Upper lobe of left lung (tissue), 6 donors: ENCODE data around the gene PARG. TPM values are rescaled to one million over a fixed set of nuclear protein-coding genes. Genes with fewer than 3 reads are reported as not detected.

ENCODE experiments used
- ATAC-seq, 2 donors: fragments of 200-7000 bp; cut with Tn5 transposase; one replicate each; pipeline ENCODE4 v1.9.1; 2022; ENCODE audit warnings: mild to moderate bottlenecking in 2 of 2, moderate library complexity in 2 of 2; ENCODE audit not compliant: low FRiP score in 2 of 2
- DNase-seq, 2 donors: peaks; one replicate each; pipeline ENCODE4 v3.0.0-alpha.2; 2019 to 2020
- H3K27ac ChIP-seq, 4 donors: fragments of 200-600 bp; sonication (generic); one replicate each; pipeline ENCODE4 v1.5.1; 2016 to 2019
- H3K27me3 ChIP-seq, 4 donors: fragments of 200-600 bp; sonication (generic); one replicate each; pipeline ENCODE4 v1.5.1; 2017 to 2019
- H3K36me3 ChIP-seq, 4 donors: fragments of 200-600 bp; sonication (generic); one replicate each; pipeline ENCODE4 v1.5.1; 2016 to 2019
- H3K4me1 ChIP-seq, 4 donors: fragments of 200-600 bp; sonication (generic); one replicate each; pipeline ENCODE4 v1.5.1; 2018 to 2019
- H3K4me3 ChIP-seq, 4 donors: fragments of 200-600 bp; sonication (generic); one replicate each; pipeline ENCODE4 v1.5.1; 2017 to 2019; ENCODE audit warnings: mild to moderate bottlenecking in 2 of 4, moderate library complexity in 1 of 4
- H3K9me3 ChIP-seq, 4 donors: fragments of 200-600 bp; sonication (generic); one replicate each; pipeline ENCODE4 v1.5.1; 2018 to 2019
- EP300 ChIP-seq, 4 donors: sonication (generic); formaldehyde crosslinking; IDR thresholded peaks; one replicate each; pipeline ENCODE4 v1.5.1; 2017; ENCODE audit warnings: antibody characterized with exemption in 4 of 4, control low read depth in 2 of 4
- POLR2A ChIP-seq, 4 donors: fragments of 450-650 bp; IDR thresholded peaks; one replicate each; pipeline ENCODE4 v1.5.1; 2016 to 2017; ENCODE audit warnings: antibody characterized with exemption in 4 of 4, mild to moderate bottlenecking in 2 of 4
- POLR2AphosphoS5 ChIP-seq, 2 donors: sonication (generic); formaldehyde crosslinking; IDR thresholded peaks; one replicate each; pipeline ENCODE4 v1.5.1; 2017; ENCODE audit warnings: antibody characterized with exemption in 2 of 2
- WGBS, 2 donors: methylation state at CpG; one replicate each; pipeline ENCODE4 v1.1.5; 2017 to 2018; 5-methylcytosine and 5-hydroxymethylcytosine counted together
- total RNA-seq, 6 donors: library from RNA; depleted of rRNA in 4 of 6; stranded (reverse); fragments of >200 nt in 4 of 6; gene quantifications; one replicate each; pipeline versions ENCODE4 v1.1.0 to v1.2.1, GENCODE V29; 2016 to 2021
- TF ChIP-seq, protein P1 (sequence below), 6 experiments: fragments of 450-650 bp in 4 of 6; fragments of 200-600 bp in 2 of 6; sonication (generic) in 2 of 6; IDR thresholded peaks; one replicate each; pipeline ENCODE4 v1.5.1; 2016 to 2019; ENCODE audit warnings: antibody characterized with exemption in 6 of 6
- donor health status: DM: no; HTN: no; CAD: no; lungs with moderate emphysema.
- donor health status: DM: no; HTN: yes; CAD: no; lungs with severe emphysema.

PARG gene
- total RNA-seq, 6 donors from 2014 or later: 17.3 to 35.6 (median 23.8) TPM

GRCh38 chr10:49819234-49819958 lies 122.4 kb downstream of the PARG start:
- Histone ChIP-seq H3K4me3 (no peak overlapping the region), H3K27me3 (no peaks in the 10 kb centered on the region), H3K4me1 (no peaks in the 10 kb centered on the region), H3K27ac (no peak overlapping the region), H3K36me3 (peaks cover 2 to 46% (median 16%) of the 10 kb centered on the region in 4 donors), H3K9me3 (no peaks in the 10 kb centered on the region)
- TF ChIP-seq POLR2A (IDR thresholded peaks at IDR 0.05): no peak
- 90 to 95% methylated on average over 9 of the region's 9 CpGs for WGBS, 2 donors
- ATAC-seq (no peak), DNase-seq (no peak)

DNA sequence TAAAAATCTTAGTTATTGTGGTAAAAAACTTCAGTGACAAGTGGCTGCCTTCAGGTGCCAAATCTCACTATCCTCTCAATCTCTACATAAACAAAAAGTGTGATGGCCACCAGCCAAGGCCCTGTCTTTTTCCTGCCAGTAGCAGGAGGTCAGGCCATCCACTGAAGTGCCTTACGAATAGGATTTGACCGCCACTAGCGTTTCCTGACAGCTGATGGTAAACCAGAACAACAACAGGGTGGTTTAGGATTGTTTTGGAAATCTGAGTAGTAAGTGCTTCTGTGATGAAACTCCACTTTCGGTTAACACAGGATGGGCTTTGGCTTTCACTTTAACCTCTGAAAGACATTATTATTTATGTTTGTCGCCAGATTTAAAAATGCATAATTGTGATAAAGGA lies 124.0 kb downstream of the PARG start:
- ATAC-seq (no peak), DNase-seq (no peak)
- Histone ChIP-seq H3K27me3 (no peaks in the 10 kb centered on the region), H3K27ac (no peak overlapping the region), H3K9me3 (no peaks in the 10 kb centered on the region), H3K4me3 (no peak overlapping the region), H3K4me1 (no peaks in the 10 kb centered on the region), H3K36me3 (peaks cover 2 to 46% (median 16%) of the 10 kb centered on the region in 4 donors)
- TF ChIP-seq POLR2AphosphoS5 (IDR thresholded peaks at IDR 0.05): peak in 1 of 2 donors; percentile 32
- no peak for TF ChIP-seq POLR2A (IDR thresholded peaks at IDR 0.05)
- 47 to 71% methylated on average over 5 of the region's 5 CpGs for WGBS, 2 donors

DNA sequence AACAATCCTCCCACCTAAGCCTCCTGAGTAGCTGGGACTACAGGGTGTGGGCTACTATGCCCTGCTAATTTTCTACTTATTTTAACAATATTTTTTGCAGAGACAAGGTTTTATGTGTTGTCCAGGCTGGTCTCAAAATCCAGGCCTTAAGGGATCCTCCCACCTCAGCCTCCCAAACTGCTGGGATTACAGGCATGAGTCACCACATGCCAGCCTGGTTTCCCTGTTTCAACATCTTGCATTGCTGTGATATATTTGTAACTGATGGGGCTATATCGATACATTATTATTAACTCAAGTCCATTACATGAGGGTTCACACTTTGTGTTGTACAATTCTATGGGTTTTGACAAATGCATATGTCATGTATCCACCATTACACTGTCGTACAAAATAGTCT lies 137.8 kb downstream of the PARG start:
- WGBS, 2 donors: 93 to 98% methylated on average over 2 of the region's 2 CpGs

DNA sequence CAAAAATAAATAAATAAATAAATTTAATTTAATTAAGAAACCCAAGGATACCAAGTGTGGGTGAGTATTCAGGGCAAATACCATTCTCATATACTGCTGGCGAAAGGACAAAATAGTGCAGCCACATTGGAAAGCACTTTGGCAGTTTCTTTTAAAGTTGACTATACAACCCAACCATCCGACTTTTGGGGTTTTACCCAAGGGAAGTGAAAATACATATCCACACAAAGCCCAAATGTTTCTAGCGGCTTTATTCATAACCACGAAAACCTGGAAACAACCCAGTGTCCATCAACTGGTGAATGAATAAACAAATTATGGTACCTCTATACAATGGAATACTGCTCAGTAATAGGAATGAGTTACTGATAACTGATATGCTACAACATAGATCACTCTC lies 143.6 kb downstream of the PARG start:
- ATAC-seq (no peak), DNase-seq (no peak)
- Histone ChIP-seq H3K4me3 (no peak overlapping the region), H3K27ac (no peak overlapping the region), H3K36me3 (no peaks in the 10 kb centered on the region), H3K9me3 (no peaks in the 10 kb centered on the region), H3K4me1 (no peaks in the 10 kb centered on the region), H3K27me3 (no peaks in the 10 kb centered on the region)
- WGBS, 2 donors: 83 to 86% methylated on average over 4 of the region's 4 CpGs
- TF ChIP-seq POLR2A (IDR thresholded peaks at IDR 0.05): no peak
- TF ChIP-seq EP300 (IDR thresholded peaks at IDR 0.05): no peak
- TF ChIP-seq POLR2AphosphoS5 (IDR thresholded peaks at IDR 0.05): no peak
- TF ChIP-seq, protein P1, sequence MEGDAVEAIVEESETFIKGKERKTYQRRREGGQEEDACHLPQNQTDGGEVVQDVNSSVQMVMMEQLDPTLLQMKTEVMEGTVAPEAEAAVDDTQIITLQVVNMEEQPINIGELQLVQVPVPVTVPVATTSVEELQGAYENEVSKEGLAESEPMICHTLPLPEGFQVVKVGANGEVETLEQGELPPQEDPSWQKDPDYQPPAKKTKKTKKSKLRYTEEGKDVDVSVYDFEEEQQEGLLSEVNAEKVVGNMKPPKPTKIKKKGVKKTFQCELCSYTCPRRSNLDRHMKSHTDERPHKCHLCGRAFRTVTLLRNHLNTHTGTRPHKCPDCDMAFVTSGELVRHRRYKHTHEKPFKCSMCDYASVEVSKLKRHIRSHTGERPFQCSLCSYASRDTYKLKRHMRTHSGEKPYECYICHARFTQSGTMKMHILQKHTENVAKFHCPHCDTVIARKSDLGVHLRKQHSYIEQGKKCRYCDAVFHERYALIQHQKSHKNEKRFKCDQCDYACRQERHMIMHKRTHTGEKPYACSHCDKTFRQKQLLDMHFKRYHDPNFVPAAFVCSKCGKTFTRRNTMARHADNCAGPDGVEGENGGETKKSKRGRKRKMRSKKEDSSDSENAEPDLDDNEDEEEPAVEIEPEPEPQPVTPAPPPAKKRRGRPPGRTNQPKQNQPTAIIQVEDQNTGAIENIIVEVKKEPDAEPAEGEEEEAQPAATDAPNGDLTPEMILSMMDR (IDR thresholded peaks at IDR 0.05): no peak

More for the DNA sequence above, 137.8 kb downstream of the PARG start:
- TF ChIP-seq EP300 (IDR thresholded peaks at IDR 0.05) (no peak), POLR2AphosphoS5 (IDR thresholded peaks at IDR 0.05) (no peak), POLR2A (IDR thresholded peaks at IDR 0.05) (no peak)
- TF ChIP-seq, protein P1 (IDR thresholded peaks at IDR 0.05): no peak
- DNase-seq (no peak), ATAC-seq (no peak)
- H3K9me3 ChIP-seq: peaks cover 0 to 8% (median 4%) of the 10 kb centered on the region in 4 donors
- H3K27ac ChIP-seq: no peak overlapping the region
- no peaks in the 10 kb centered on the region for H3K27me3 ChIP-seq
- no peak overlapping the region for H3K4me3 ChIP-seq
- H3K4me1 ChIP-seq: no peaks in the 10 kb centered on the region
- no peaks in the 10 kb centered on the region for H3K36me3 ChIP-seq

GRCh38 chr10:49791100-49791499 lies 150.7 kb downstream of the PARG start:
- Histone ChIP-seq H3K27me3 (no peaks in the 10 kb centered on the region), H3K27ac (no peak overlapping the region), H3K4me3 (no peak overlapping the region), H3K4me1 (no peaks in the 10 kb centered on the region), H3K9me3 (no peaks in the 10 kb centered on the region), H3K36me3 (no peaks in the 10 kb centered on the region)
- TF ChIP-seq POLR2AphosphoS5 (IDR thresholded peaks at IDR 0.05): no peak
- no peak for TF ChIP-seq POLR2A (IDR thresholded peaks at IDR 0.05)
- no peak for TF ChIP-seq EP300 (IDR thresholded peaks at IDR 0.05)
- TF ChIP-seq, protein P1 (IDR thresholded peaks at IDR 0.05): no peak
- WGBS, 2 donors: 81% methylated on average over 5 of the region's 5 CpGs
- DNase-seq (no peak), ATAC-seq (no peak)

GRCh38 chr10:49784681-49785080 lies 157.1 kb downstream of the PARG start:
- Histone ChIP-seq H3K36me3 (no peaks in the 10 kb centered on the region), H3K27me3 (no peaks in the 10 kb centered on the region), H3K9me3 (no peaks in the 10 kb centered on the region), H3K4me3 (no peak overlapping the region), H3K27ac (no peak overlapping the region), H3K4me1 (no peaks in the 10 kb centered on the region)
- TF ChIP-seq POLR2AphosphoS5 (IDR thresholded peaks at IDR 0.05): no peak
- TF ChIP-seq EP300 (IDR thresholded peaks at IDR 0.05): no peak
- TF ChIP-seq POLR2A (IDR thresholded peaks at IDR 0.05): no peak
- TF ChIP-seq, protein P1 (IDR thresholded peaks at IDR 0.05): no peak
- no peak for ATAC-seq
- peak in 1 of 2 donors; percentile 25 for DNase-seq
- WGBS, 2 donors: 84 to 90% methylated on average over 6 to 8 of the region's 8 CpGs
